GM19467 (cell line): ENCODE measurements around the gene COPS6.
A peak's percentile ranks its signal among the peaks of the same experiment; 100 is the strongest.

Experiments used
- ATAC-seq: cut with Tn5 transposase; IDR thresholded peaks from one replicate; pipeline ENCODE4 v1.9.1; 2021; ENCODE audit warnings: mild to moderate bottlenecking, moderate library complexity; ENCODE audit not compliant: unreplicated experiment

The COPS6 gene

GRCh38 chr7:100101016-100101862 is 12.5 kb downstream of the COPS6 start, which contains the start of the genes AP4M1 and MCM7:
AP4M1 (plus strand) TSS chr7:100101643; CDS start chr7:100101715, 72 bp downstream.
MCM7 (minus strand) TSS chr7:100101397; CDS start chr7:100101294, 103 bp downstream.
- ATAC-seq = peak; percentile 82

- ATAC-seq = no peak
These were observed 14.4 kb downstream of the COPS6 start for GRCh38 chr7:100102950-100103840.

GRCh38 chr7:100105534-100105933 is 16.8 kb downstream of the COPS6 start:
- no peak for ATAC-seq

- no peak for ATAC-seq
These were observed 17.9 kb downstream of the COPS6 start for GRCh38 chr7:100106633-100107032.

GRCh38 chr7:100107125-100107737 is 18.5 kb downstream of the COPS6 start:
- ATAC-seq = no peak

- ATAC-seq = no peak
These were observed 19.1 kb downstream of the COPS6 start for GRCh38 chr7:100107890-100108289.

- no peak for ATAC-seq
These were observed 20.9 kb downstream of the COPS6 start for GRCh38 chr7:100109521-100110163.

- no peak for ATAC-seq
These were observed 22.4 kb downstream of the COPS6 start for GRCh38 chr7:100111156-100111555.

- no peak for ATAC-seq
These were observed 23.1 kb downstream of the COPS6 start for GRCh38 chr7:100111914-100112313.

GRCh38 chr7:100115026-100115425 is 26.3 kb downstream of the COPS6 start:
- ATAC-seq = no peak

GRCh38 chr7:100118388-100119071 is 29.8 kb downstream of the COPS6 start:
- no peak for ATAC-seq

GRCh38 chr7:100119072-100119969 is 30.6 kb downstream of the COPS6 start, which contains the start of the genes CNPY4 and TAF6:
CNPY4 (plus strand) TSS chr7:100119634; CDS start chr7:100119745, 111 bp downstream.
TAF6 (minus strand) TSS chr7:100119358; CDS start chr7:100114209, 5,149 bp downstream.
- ATAC-seq = peak; percentile 62

GRCh38 chr7:100119970-100120732 is 31.4 kb downstream of the COPS6 start:
- ATAC-seq = peak; percentile 21

- no peak for ATAC-seq
These were observed 31.9 kb downstream of the COPS6 start for GRCh38 chr7:100120733-100121036.

- no peak for ATAC-seq
These were observed 33.3 kb downstream of the COPS6 start for GRCh38 chr7:100122067-100122466.

GRCh38 chr7:100122568-100122967 is 33.8 kb downstream of the COPS6 start:
- no peak for ATAC-seq

- ATAC-seq = no peak
These were observed 35.8 kb downstream of the COPS6 start for GRCh38 chr7:100124301-100125230.
